GM19240 (cell line): Measurements from ENCODE around the gene MYH1.
"Not testable (repeated sequence)": the region's sequence is repeated elsewhere in the genome, so short reads cannot be mapped to it uniquely, and the experiment has no call there.

ENCODE experiments used
- DNase-seq: peaks from one replicate; pipeline ENCODE4 v3.0.0; 2011; ENCODE audit warnings: low spot score; ENCODE audit not compliant: insufficient read length

Gene MYH1

DNA sequence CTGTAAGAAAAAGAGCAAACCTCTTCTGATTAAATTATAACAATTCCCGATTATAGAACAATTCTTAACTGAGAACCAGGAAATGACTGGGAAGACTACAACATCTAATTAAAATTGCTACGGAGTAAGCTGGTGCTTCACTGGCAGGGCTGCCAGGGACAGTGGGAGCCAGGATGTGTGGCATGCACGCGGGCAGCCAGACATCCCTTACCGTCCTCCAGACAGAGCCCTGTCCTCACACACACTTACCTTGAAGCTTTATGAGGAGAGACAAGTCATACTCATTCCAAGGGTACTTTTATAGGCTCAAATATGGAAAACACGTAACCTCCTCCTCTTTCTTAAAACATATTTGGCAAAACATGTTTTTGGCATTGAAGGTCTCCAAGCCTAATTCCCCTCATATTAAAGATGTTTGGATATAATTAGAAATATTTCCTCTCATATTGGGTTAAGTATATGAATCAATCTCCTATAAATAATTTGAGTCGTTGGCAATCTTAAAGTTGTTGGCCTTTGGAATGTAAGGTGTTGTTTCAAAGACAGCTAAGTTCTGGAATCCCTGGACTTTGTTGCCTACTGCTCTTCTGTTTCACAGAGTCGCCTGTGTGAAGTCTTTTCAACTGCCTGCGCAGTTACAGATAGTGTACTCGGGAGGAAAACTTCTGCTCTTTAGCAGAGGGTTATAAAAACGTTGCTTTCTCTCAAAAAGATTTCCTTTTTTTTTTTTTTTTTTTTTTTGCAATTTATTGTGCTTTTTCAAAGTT, at the start of gene MYH1:
Gene MYH1, minus strand, starts transcription at position 272 of the 767 bp plus-strand sequence. CDS start 1,900 bp downstream, outside the sequence.
- no peak for DNase-seq

GRCh38 chr17:10563991-10564660, 45.8 kb upstream of the MYH1 start:
- DNase-seq = no peak

DNA sequence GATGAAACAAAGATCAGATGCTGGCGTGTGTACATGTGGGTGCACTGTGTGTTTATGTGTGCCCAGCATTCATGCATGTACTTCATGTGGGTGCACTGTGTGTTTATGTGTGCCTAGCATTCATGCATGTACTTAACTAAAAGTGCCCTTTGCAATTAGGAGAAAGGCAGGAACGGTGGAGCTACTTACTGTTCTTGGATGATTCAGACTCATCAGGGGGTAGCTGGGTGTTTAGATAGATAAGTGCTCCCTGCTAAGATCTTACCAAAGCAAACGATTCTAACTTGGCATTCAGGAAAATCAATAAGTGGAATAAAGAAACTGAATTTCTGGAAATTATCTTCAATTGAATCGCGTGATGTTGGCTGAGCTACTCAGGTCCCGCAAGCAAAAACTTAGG, 39.7 kb upstream of the MYH1 start:
- no peak for DNase-seq

DNA sequence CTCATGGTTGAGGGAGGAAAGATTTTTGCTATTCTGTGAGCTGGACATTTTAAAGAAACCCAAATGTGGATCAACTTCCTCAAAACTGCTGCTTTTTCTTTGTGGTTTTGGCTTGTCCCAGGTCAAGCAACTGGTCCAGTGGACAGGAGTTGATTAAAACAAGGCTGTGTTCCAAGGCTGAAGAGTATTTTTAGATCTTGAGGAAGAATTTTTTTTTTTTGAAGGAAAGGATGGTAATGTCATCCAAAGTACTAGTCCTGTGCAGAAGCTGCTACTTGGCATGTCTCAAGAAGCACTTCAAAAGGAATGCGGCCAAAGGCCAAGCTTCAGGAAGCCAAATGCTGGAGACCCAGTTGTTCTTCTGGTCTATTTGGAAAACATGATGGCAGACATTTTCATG, 39.1 kb upstream of the MYH1 start:
- no peak for DNase-seq

DNA sequence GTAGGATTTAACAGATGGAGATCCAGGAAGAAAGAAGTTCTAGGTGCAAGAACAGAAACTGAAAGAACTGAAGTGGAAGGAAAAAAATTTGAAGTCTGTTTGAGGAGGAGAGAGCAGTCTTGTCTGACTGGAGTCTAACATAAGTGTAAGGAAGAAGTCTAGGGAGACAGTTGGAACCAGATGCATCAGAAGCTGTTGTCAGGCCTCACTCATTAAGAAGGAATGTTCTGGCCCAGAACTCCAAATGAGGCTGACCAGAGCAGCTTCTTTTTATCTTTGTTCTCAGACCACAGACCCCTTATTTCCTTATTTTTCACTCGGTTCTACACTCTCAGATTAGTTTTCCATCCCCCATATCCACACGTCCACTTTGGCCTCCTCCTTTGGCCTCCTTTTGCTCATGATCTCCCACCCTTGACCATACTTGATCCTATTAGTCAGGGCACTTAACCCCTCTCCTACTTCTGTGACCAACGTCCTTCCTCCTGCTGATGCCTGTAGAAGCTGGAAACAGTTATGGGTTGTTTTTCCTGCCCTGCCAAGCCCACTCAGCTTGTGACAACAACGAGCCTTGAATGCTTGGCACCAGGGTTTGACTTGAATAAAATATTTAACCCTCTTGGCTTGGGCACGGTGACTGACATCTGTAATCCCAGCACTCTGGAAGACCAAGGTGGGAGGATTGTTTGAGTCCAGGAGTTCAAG, 38.1 kb upstream of the MYH1 start:
- DNase-seq = no peak

DNA sequence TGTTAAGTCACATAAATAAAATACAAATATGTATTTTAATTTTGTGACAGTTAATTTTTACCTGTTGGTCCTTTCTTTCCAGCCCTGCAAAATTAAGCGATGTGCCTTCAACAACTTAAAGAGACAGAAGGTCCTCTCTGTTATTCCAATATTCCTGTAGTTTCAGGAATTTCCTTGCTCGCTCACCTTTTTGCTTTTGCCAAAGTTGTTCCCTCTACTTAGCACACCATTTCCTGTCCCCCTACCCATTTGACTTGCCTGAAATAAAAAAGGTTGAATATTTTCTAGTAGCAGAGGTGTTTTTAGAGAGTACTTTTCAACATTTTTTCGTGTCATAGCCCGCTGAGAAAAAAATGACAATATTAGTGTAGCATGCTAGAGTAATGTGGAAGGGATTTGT, 31.7 kb upstream of the MYH1 start:
- DNase-seq = no peak

DNA sequence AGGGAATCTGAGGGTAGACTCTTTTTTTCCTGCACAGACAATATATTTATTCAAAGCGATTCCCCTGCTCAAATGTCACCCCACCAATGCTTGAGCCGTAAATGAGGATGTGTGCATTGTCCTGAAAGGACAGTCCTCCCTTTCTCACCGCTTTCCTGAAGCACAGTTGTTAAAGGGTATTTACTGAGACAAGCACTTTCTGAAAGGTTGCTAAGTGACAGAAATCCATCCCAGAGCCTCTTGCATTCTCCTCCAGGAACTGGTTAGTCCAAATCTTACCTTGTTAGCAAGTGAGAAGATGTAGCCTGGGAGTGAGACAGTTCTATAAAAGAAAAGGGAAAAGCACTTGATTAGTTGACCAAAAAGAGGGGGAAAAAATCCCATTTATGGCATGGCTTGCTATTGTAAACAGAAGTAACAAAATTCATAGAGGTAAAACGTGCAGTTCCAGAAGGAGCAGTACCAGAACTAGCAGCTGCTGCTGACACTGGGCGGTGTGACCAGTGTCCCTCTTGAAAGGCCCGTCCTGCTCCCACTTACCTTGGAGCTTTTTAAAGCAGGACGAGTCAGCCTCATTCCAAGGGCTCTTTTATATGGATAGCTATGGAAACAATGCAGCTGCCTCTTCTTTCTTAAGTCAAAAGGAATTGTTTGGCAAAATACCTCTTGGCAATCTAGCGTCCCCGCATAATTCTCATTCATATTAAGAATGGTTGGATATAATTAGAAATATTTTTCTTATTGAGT, 30.9 kb upstream of the MYH1 start, which contains the start of gene MYH2:
Gene MYH2, minus strand, starts transcription at position 563 of the 747 bp plus-strand sequence. CDS start 1,738 bp downstream, outside the sequence.
- no peak for DNase-seq

- DNase-seq = no peak
Measured at GRCh38 chr17:10547351-10547750, 29.0 kb upstream of the MYH1 start.

- DNase-seq = not testable (repeated sequence)
Measured at GRCh38 chr17:10543486-10543885, 25.1 kb upstream of the MYH1 start.

- DNase-seq = not testable (repeated sequence)
Measured at GRCh38 chr17:10541179-10541578, 22.8 kb upstream of the MYH1 start.

- DNase-seq = no peak
Measured at GRCh38 chr17:10532026-10532425, 13.7 kb upstream of the MYH1 start.

DNA sequence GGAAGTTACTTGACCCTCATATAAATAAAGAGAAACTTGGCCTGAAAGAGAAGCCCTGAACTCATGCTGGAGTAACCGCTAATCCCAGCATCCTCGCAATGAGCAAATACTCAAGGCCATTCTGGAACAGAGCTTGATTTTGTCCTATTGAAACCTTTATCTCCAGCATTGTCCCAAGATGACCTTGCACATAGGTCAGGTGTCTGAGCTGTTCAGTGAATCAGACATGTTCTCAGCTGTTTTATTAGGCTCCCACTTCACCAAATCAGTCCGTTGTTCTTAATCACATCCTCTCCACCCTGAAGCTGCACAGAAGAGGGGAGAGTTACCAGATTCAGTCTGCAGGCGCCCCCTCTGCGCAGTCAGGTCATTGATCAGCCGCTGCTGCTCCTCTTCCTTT, 9.1 kb upstream of the MYH1 start:
- DNase-seq = no peak

- no peak for DNase-seq
Measured at GRCh38 chr17:10526517-10526916, 8.2 kb upstream of the MYH1 start.

GRCh38 chr17:10523064-10523463, 4.7 kb upstream of the MYH1 start:
- no peak for DNase-seq

DNA sequence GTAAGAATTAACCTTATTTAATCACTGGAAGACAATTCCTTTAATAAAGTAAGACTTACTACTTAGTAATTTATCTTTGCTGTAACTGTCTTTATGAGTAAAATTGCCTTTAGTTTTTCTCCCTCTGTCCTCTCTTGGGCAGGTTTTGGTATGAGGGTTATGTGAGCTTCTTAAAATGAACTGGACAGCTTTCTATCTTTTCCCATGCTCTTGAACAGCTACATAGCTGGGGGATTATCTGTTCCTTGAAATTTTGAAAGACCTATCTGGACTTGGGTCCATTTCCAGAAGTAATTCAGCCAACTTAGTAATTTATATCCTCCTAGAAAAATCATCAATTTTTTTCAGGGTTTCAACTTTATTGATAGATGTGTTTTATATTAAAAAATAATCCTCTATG, 3.6 kb upstream of the MYH1 start:
- no peak for DNase-seq

GRCh38 chr17:10516638-10517037, 1.7 kb downstream of the MYH1 start:
- no peak for DNase-seq

- no peak for DNase-seq
Measured at GRCh38 chr17:10516065-10516464, 2.3 kb downstream of the MYH1 start.

- no peak for DNase-seq
Measured at GRCh38 chr17:10513299-10514067, 4.9 kb downstream of the MYH1 start.

DNA sequence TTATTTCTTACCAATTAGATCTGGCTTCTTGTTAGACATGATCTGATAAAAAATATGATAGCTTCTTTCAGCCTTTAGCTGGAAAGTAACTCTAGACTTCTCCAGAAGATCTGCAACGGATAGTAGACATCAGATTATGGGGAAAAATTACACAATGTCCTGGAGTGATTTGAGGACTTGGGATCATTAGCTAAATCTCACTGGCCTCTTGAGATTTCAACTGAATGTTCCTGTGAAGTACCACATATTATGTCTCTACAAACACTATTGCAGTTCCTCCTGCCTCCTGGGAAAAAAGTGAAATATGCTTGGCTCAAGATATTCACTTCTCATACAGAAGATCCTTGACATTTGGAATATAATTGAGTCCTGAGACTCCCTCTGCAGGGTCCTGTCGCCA, 5.5 kb downstream of the MYH1 start:
- no peak for DNase-seq

DNA sequence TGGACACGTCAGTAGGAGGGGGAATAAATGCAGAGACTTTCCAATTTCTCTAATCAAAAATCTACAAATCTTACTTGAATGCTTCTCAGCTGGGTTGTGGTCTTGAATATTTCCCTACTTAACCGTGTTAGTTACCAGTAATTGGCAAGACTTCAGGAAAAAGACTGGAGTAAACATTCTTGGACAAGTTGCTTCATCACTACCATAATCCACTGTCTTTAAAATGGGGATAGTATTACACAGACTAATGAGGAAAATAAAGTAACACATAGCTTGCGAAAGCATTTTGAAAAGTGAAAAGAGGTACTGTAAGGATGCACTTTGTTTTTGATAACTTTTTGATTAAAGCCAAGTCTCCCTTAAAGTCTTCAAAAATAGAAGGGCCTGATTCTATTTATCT, 18.4 kb downstream of the MYH1 start:
- no peak for DNase-seq

DNA sequence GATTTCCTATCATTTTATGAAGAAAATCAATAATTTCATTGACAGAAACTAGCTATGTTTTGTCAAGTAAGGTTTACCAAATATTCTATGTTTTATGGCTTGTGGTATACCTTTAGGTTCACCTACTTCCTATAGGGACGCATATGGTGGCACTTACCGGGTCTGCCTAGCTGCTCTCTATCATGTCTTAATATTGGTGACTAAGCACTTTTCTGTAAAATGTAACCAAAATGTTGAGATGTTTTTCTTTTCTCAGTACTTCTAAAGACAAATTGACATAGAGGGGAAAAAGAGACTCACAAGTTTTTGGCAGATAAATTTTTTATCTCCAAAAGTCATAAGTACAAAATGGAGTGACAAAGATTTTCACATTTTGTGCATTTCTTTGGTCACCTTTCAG, 26.3 kb downstream of the MYH1 start:
- DNase-seq = no peak
